ENCODE results near the gene PRKG1. TPM values are rescaled to one million over a fixed set of nuclear protein-coding genes. Genes with fewer than 3 reads are reported as not detected.

The PRKG1 gene
- total and polyA plus RNA-seq, 8 donors, result 1.2 to 9.6 (median 2.9) TPM

GRCh38 chr10:51125518-51125917 is 51.2 kb downstream of the PRKG1 start:
- no peak for DNase-seq
- H3K4me3 ChIP-seq, result no peak overlapping the region
- TF ChIP-seq, protein P1, sequence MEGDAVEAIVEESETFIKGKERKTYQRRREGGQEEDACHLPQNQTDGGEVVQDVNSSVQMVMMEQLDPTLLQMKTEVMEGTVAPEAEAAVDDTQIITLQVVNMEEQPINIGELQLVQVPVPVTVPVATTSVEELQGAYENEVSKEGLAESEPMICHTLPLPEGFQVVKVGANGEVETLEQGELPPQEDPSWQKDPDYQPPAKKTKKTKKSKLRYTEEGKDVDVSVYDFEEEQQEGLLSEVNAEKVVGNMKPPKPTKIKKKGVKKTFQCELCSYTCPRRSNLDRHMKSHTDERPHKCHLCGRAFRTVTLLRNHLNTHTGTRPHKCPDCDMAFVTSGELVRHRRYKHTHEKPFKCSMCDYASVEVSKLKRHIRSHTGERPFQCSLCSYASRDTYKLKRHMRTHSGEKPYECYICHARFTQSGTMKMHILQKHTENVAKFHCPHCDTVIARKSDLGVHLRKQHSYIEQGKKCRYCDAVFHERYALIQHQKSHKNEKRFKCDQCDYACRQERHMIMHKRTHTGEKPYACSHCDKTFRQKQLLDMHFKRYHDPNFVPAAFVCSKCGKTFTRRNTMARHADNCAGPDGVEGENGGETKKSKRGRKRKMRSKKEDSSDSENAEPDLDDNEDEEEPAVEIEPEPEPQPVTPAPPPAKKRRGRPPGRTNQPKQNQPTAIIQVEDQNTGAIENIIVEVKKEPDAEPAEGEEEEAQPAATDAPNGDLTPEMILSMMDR (IDR thresholded peaks at IDR 0.05), result no peak
- H3K4me1 ChIP-seq, result no peaks in the 10 kb centered on the region
- intact Hi-C loops (cut with DNase I), result no loop called here
- no peaks in the 10 kb centered on the region for H3K9me3 ChIP-seq
- FAIRE-seq, result no peak
- WGBS, 2 donors, result 98 to 99% methylated on average over 2 of the region's 2 CpGs
- H3K27ac ChIP-seq, result no peak overlapping the region
- no peak for ATAC-seq
- H3K36me3 ChIP-seq, result no peaks in the 10 kb centered on the region
- H3K27me3 ChIP-seq, result no peaks in the 10 kb centered on the region

GRCh38 chr10:51129946-51130544 is 55.8 kb downstream of the PRKG1 start:
- no peak overlapping the region for H3K4me3 ChIP-seq
- no peaks in the 10 kb centered on the region for H3K9me3 ChIP-seq
- intact Hi-C loops (cut with DNase I), result no loop called here
- WGBS, 2 donors, result 57 to 62% methylated on average over 2 of the region's 2 CpGs
- H3K27me3 ChIP-seq, result no peaks in the 10 kb centered on the region
- FAIRE-seq (no peak), ATAC-seq (no peak), DNase-seq (no peak)
- H3K27ac ChIP-seq, result no peak overlapping the region
- no peaks in the 10 kb centered on the region for H3K4me1 ChIP-seq
- H3K36me3 ChIP-seq, result no peaks in the 10 kb centered on the region
- TF ChIP-seq, protein P1 (IDR thresholded peaks at IDR 0.05), result no peak

GRCh38 chr10:51137756-51138529 is 63.7 kb downstream of the PRKG1 start:
- ATAC-seq, result no peak
- Histone ChIP-seq H3K27ac (no peak overlapping the region), H3K36me3 (no peaks in the 10 kb centered on the region), H3K27me3 (no peaks in the 10 kb centered on the region), H3K4me1 (peaks cover 0 to 4% (median 0%) of the 10 kb centered on the region in 3 donors), H3K9me3 (no peaks in the 10 kb centered on the region), H3K4me3 (no peak overlapping the region)
- no peak for DNase-seq
- no peak for FAIRE-seq
- intact Hi-C loops (cut with DNase I), result no loop called here
- 64 to 68% methylated on average over 2 of the region's 2 CpGs for WGBS, 2 donors
- TF ChIP-seq, protein P1 (IDR thresholded peaks at IDR 0.05), result no peak

GRCh38 chr10:51139176-51139575 is 64.9 kb downstream of the PRKG1 start:
- FAIRE-seq (no peak), DNase-seq (no peak)
- WGBS, 2 donors, result 92 to 96% methylated on average over 1 of the region's 1 CpG

More at GRCh38 chr10:51139176-51139575, 64.9 kb downstream of the PRKG1 start:
- intact Hi-C loops (cut with DNase I), result no loop called here
- no peaks in the 10 kb centered on the region for H3K9me3 ChIP-seq
- no peak for ATAC-seq
- H3K4me1 ChIP-seq, result peaks cover 0 to 4% (median 0%) of the 10 kb centered on the region in 3 donors
- no peak overlapping the region for H3K4me3 ChIP-seq
- H3K27ac ChIP-seq, result no peak overlapping the region
- no peaks in the 10 kb centered on the region for H3K36me3 ChIP-seq
- no peaks in the 10 kb centered on the region for H3K27me3 ChIP-seq
- TF ChIP-seq, protein P1 (IDR thresholded peaks at IDR 0.05), result no peak
